Measurements from ENCODE around the gene MAPKBP1. TPM values are rescaled to one million over a fixed set of nuclear protein-coding genes. Genes with fewer than 3 reads are reported as not detected.

Gene MAPKBP1
- total and polyA plus RNA-seq, 9 of the 15 experiments (the other 6 are each of a cell fraction or from before 2014, with no cell fraction given) = 0.15 to 9.5 (median 4.5) TPM

DNA sequence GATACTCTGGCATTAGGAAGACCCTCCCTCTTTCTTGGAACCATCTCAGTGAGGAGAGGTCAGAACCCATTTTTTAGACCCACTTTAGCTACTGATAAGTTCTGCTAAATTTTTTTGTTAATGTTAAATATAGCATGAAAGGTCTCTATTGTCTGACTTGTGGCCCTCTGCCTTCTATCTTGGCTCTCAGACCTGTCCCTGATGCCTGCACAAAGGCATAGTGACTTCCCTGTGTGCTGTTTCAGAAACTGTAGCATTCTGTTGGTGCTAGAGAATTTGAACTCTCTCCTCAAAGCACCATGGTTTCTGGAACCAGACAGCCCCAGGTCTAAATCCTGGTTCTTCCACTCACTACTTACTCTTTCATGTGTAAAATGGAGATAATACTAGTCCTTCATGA, 15.4 kb downstream of the MAPKBP1 start:
- ATAC-seq (peak; percentile 13), FAIRE-seq (no peak), DNase-seq (ENCODE audit: extremely low read depth in 1 of 4, low spot score in 3 of 4) (no peak)
- H3K4me2 ChIP-seq (ENCODE audit: insufficient read depth, low read length) = peak overlapping the region; percentile 17; the same call in 1 of the 2 replicates
- H3K9me3 ChIP-seq (replicated peaks; ENCODE audit: control insufficient read depth, insufficient read depth, low read depth, low read length) = no peaks in the 10 kb centered on the region
- H3K4me3 ChIP-seq = no peak overlapping the region
- H3K27ac ChIP-seq (ENCODE audit: extremely low read depth, low read depth, low read length) = peak overlapping the region; percentile 64; the same call in 1 of the 3 replicates
- H3K79me2 ChIP-seq (ENCODE audit: control insufficient read depth, insufficient read depth, low read length) = 0 out of 3 replicates have a peak, but pooled peaks cover 5% of the 10 kb centered on the region
- peaks cover 5% of the 10 kb centered on the region for H3K9me1 ChIP-seq (ENCODE audit: control insufficient read depth, insufficient read depth, low read length)
- in situ Hi-C loops (cut with MboI) = no loop called here
- H2AFZ ChIP-seq (ENCODE audit: low read depth, low read length) = no peak overlapping the region
- BruUV-seq (replicated peaks) = no TSS peak
- CTCF ChIA-PET (ENCODE audit: low intra/inter-chr PET ratio) = no interaction called here
- H3K27me3 ChIP-seq (ENCODE audit: control insufficient read depth in 2 of 2, insufficient read depth in 2 of 2, low read length in 2 of 2) = no peaks in the 10 kb centered on the region
- H4K20me1 ChIP-seq (replicated peaks; ENCODE audit: control insufficient read depth, insufficient read depth, low read length) = peaks cover 16% of the 10 kb centered on the region
- H3K9ac ChIP-seq (ENCODE audit: insufficient read depth in 1 of 2, low read depth in 2 of 2, low read length in 2 of 2) = peak overlapping the region in 1 of 2 experiments; percentile 45; a peak in 2 of 4 replicates
- POLR2A ChIA-PET = interaction anchor here (0.5 to 1.3 kb wide), 10 partner anchors 11 to 1020 kb away, joined by 3 to 7 read pairs (median 3); partner anchors contain the start of genes C15orf62, MAPKBP1 and MGA
- no peaks in the 10 kb centered on the region for H3K36me3 ChIP-seq (ENCODE audit: control insufficient read depth, insufficient read depth, low read length)
- intact Hi-C loops (cut with micrococcal nuclease) = no loop called here
- peaks cover 30 to 53% of the 10 kb centered on the region in 2 experiments for H3K4me1 ChIP-seq (replicated peaks in 1 of 2; ENCODE audit: control insufficient read depth in 2 of 2, insufficient read depth in 2 of 2, low read length in 2 of 2)
- TF ChIP-seq SRSF3 (IDR thresholded peaks at IDR 0.05; ENCODE audit: insufficient read depth, low read length) = no peak
- TF ChIP-seq RBBP5 (IDR thresholded peaks at IDR 0.05; ENCODE audit: borderline replicate concordance, insufficient read depth, low read length, poor library complexity, severe bottlenecking) = no peak
- no peak for TF ChIP-seq TGIF2 (CRISPR knock-in tag; IDR thresholded peaks at IDR 0.05)
- TF ChIP-seq ZFP30 (CRISPR knock-in tag; IDR thresholded peaks at IDR 0.05; ENCODE audit: borderline replicate concordance) = no peak
- no peak for TF ChIP-seq NCOA1 (IDR thresholded peaks at IDR 0.05; ENCODE audit: low read depth)
- TF ChIP-seq ZBTB43 (CRISPR knock-in tag; IDR thresholded peaks at IDR 0.05) = no peak
- no peak for TF ChIP-seq USF2 (CRISPR knock-in tag; IDR thresholded peaks at IDR 0.05)
- TF ChIP-seq TOE1 (IDR thresholded peaks at IDR 0.05; ENCODE audit: borderline replicate concordance) = no peak
- TF ChIP-seq TOE1 (CRISPR knock-in tag; IDR thresholded peaks at IDR 0.05; ENCODE audit: borderline replicate concordance, low read depth) = no peak
- TF ChIP-seq DLX4 (CRISPR knock-in tag; IDR thresholded peaks at IDR 0.05) = no peak
- no peak for TF ChIP-seq DPF2 (IDR thresholded peaks at IDR 0.05)
- no peak for TF ChIP-seq ZNF584 (CRISPR knock-in tag; IDR thresholded peaks at IDR 0.05; ENCODE audit: low read depth)
- no peak for TF ChIP-seq ZNF253 (CRISPR knock-in tag; conservative IDR thresholded peaks at IDR 0.05)
- no peak for TF ChIP-seq ZFPM2 (CRISPR knock-in tag; IDR thresholded peaks at IDR 0.05)
- no peak for TF ChIP-seq RNF2 (IDR thresholded peaks at IDR 0.05)
- no peak for TF ChIP-seq NR2F6 (CRISPR knock-in tag; IDR thresholded peaks at IDR 0.05)
- TF ChIP-seq FOXK2 (conservative IDR thresholded peaks at IDR 0.05 in 1 of 2, IDR thresholded peaks at IDR 0.05 in 1 of 2; ENCODE audit: low read depth in 2 of 2) = no peak

All from K562 (cell line).